Uterus (tissue), 4 donors: ENCODE measurements around the gene CALN1. TPM values are rescaled to one million over a fixed set of nuclear protein-coding genes. Genes with fewer than 3 reads are reported as not detected.

Experiments used
- DNase-seq, 2 donors: peaks; one replicate each; pipeline ENCODE4 v3.0.0-alpha.2; 2019 to 2020
- H3K27ac ChIP-seq, 2 donors: fragments of 200-600 bp; sonication (generic); 1 replicate in 1 of 2; 2 replicates in 1 of 2; pipeline ENCODE4 v1.5.1; 2016 to 2018
- H3K27me3 ChIP-seq, 2 donors: fragments of 200-600 bp; sonication (generic); one replicate each; pipeline ENCODE4 v1.5.1; 2018 to 2019; ENCODE audit warnings: control low read depth in 1 of 2
- H3K36me3 ChIP-seq, 2 donors: fragments of 200-600 bp; sonication (generic); one replicate each; pipeline ENCODE4 v1.5.1; 2019; ENCODE audit warnings: control low read depth in 1 of 2
- H3K4me1 ChIP-seq, 2 donors: fragments of 200-600 bp; sonication (generic); one replicate each; pipeline ENCODE4 v1.5.1; 2018 to 2019; ENCODE audit warnings: control low read depth in 1 of 2
- H3K4me3 ChIP-seq, 2 donors: fragments of 200-600 bp; sonication (generic); 1 replicate in 1 of 2; 2 replicates in 1 of 2; pipeline ENCODE4 v1.5.1; 2018 to 2019; ENCODE audit warnings: mild to moderate bottlenecking in 1 of 2
- H3K9me3 ChIP-seq, 2 donors: fragments of 200-600 bp; sonication (generic); one replicate each; pipeline ENCODE4 v1.5.1; 2019; ENCODE audit warnings: control low read depth in 1 of 2
- CTCF ChIP-seq, 4 experiments: fragments of 200-600 bp in 2 of 4; fragments of 450-650 bp in 2 of 4; sonication (generic) in 2 of 4; IDR thresholded peaks; one replicate each; pipeline ENCODE4 v1.5.1; 2016 to 2019; ENCODE audit warnings: antibody characterized with exemption in 4 of 4, mild to moderate bottlenecking in 2 of 4, moderate library complexity in 1 of 4
- POLR2A ChIP-seq, 2 donors: fragments of 450-650 bp; IDR thresholded peaks; one replicate each; pipeline ENCODE4 v1.6.1; 2016; ENCODE audit warnings: antibody characterized with exemption in 2 of 2, mild to moderate bottlenecking in 1 of 2, moderate library complexity in 1 of 2
- intact Hi-C: fragments of 100-400 bp; cut with DNase I; formaldehyde crosslinking; loops from one replicate; pipeline ENCODE4 v1.15.1; 2023; ENCODE audit warnings: low total_unique reads
- total RNA-seq, 4 donors: library from RNA; depleted of rRNA in 3 of 4; stranded (reverse); fragments of >200 nt in 3 of 4; gene quantifications; one replicate each; pipeline versions ENCODE4 v1.1.0 to v1.2.4, GENCODE V29; 2014 to 2023
- donor health status: DM: yes; HTN: yes; CAD: no.

The CALN1 gene
- total RNA-seq, 4 donors from 2014 or later, result 0.49 to 2.3 (median 1.5) TPM; not detected in 1

GRCh38 chr7:72182036-72182435, 230.1 kb downstream of the CALN1 start:
- no peak for TF ChIP-seq POLR2A (IDR thresholded peaks at IDR 0.05)
- no peak for TF ChIP-seq CTCF (IDR thresholded peaks at IDR 0.05)
- H3K4me1 ChIP-seq, result no peaks in the 10 kb centered on the region
- no peaks in the 10 kb centered on the region for H3K27me3 ChIP-seq
- intact Hi-C loops, result no loop called here
- DNase-seq, result no peak
- H3K9me3 ChIP-seq, result no peaks in the 10 kb centered on the region
- H3K4me3 ChIP-seq, result no peak overlapping the region
- H3K27ac ChIP-seq, result no peak overlapping the region
- H3K36me3 ChIP-seq, result no peaks in the 10 kb centered on the region

- Histone ChIP-seq H3K36me3 (no peaks in the 10 kb centered on the region), H3K4me3 (no peak overlapping the region), H3K27me3 (no peaks in the 10 kb centered on the region), H3K9me3 (no peaks in the 10 kb centered on the region), H3K27ac (no peak overlapping the region), H3K4me1 (no peaks in the 10 kb centered on the region)
- TF ChIP-seq POLR2A (IDR thresholded peaks at IDR 0.05) (no peak), CTCF (IDR thresholded peaks at IDR 0.05) (no peak)
- intact Hi-C loops, result no loop called here
- no peak for DNase-seq
These were observed 235.3 kb downstream of the CALN1 start for GRCh38 chr7:72176875-72177274.

GRCh38 chr7:72170475-72170874, 241.7 kb downstream of the CALN1 start:
- H3K4me1 ChIP-seq, result no peaks in the 10 kb centered on the region
- H3K27me3 ChIP-seq, result no peaks in the 10 kb centered on the region
- H3K9me3 ChIP-seq, result no peaks in the 10 kb centered on the region
- H3K36me3 ChIP-seq, result no peaks in the 10 kb centered on the region
- no peak for DNase-seq
- H3K27ac ChIP-seq, result no peak overlapping the region
- TF ChIP-seq CTCF (IDR thresholded peaks at IDR 0.05) (no peak), POLR2A (IDR thresholded peaks at IDR 0.05) (no peak)
- H3K4me3 ChIP-seq, result no peak overlapping the region
- intact Hi-C loops, result no loop called here

- Histone ChIP-seq H3K27me3 (no peaks in the 10 kb centered on the region), H3K36me3 (no peaks in the 10 kb centered on the region), H3K4me1 (no peaks in the 10 kb centered on the region), H3K9me3 (peaks cover 0 to 2% of the 10 kb centered on the region in 2 donors), H3K4me3 (no peak overlapping the region), H3K27ac (no peak overlapping the region)
- intact Hi-C loops, result no loop called here
- TF ChIP-seq CTCF (IDR thresholded peaks at IDR 0.05), result no peak
- no peak for TF ChIP-seq POLR2A (IDR thresholded peaks at IDR 0.05)
- DNase-seq, result no peak
These were observed 248.9 kb downstream of the CALN1 start for GRCh38 chr7:72163271-72163670.

GRCh38 chr7:72161534-72161933, 250.6 kb downstream of the CALN1 start:
- no peak overlapping the region for H3K27ac ChIP-seq
- TF ChIP-seq POLR2A (IDR thresholded peaks at IDR 0.05), result no peak
- TF ChIP-seq CTCF (IDR thresholded peaks at IDR 0.05), result no peak
- no peaks in the 10 kb centered on the region for H3K27me3 ChIP-seq
- H3K36me3 ChIP-seq, result no peaks in the 10 kb centered on the region
- DNase-seq, result no peak
- intact Hi-C loops, result no loop called here
- peaks cover 0 to 2% of the 10 kb centered on the region in 2 donors for H3K9me3 ChIP-seq
- H3K4me1 ChIP-seq, result no peaks in the 10 kb centered on the region
- H3K4me3 ChIP-seq, result no peak overlapping the region
